CD4-positive, alpha-beta T cell treated with Interleukin-17A for 4 hours (primary cell): ENCODE measurements around the gene C10orf88.
"Not testable (repeated sequence)": the region's sequence is repeated elsewhere in the genome, so short reads cannot be mapped to it uniquely, and the experiment has no call there.

ENCODE experiments used
- DNase-seq: peaks from one replicate; pipeline ENCODE4 v3.0.0-alpha.2; 2020; ENCODE audit warnings: mixed read lengths

Gene C10orf88

DNA sequence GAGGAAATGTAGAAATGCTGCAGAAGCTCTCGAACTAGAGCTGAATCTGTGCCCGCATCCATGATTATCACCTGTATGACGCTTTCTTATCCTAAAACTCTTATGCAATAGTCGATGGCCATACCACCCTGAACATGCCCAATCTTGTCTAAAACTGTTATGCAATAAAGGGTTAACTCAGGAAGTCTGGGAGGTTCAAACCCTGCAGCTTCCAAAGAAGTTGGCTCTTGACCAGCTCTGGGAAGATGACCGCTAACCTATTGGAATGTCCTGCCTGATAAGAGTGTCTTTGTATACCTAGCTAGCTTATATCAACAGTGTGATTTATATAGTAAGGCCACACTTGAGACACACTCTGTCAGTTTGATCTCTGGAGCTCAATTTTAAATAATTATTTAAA is 3.4 kb upstream of the C10orf88 start:
- DNase-seq = no peak

DNA sequence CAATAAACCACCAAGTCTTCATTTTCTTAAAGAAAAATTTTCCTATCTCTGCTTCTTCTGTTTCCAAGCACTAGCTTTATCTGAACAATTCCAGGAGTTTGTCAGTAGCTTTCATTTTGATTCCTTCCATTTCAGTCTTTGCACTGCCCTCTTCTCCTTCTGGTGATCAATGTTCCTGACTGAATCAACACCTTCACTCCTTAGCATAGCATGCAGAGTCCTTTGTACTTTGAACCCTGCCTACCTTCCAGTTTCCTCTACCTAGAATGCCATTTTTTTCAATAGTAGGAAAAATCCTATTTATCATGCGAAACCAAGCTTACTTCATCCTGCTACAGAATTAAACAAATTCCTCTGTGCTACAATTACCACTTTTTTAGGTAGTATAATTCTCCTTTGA is 1.9 kb upstream of the C10orf88 start:
- no peak for DNase-seq

DNA sequence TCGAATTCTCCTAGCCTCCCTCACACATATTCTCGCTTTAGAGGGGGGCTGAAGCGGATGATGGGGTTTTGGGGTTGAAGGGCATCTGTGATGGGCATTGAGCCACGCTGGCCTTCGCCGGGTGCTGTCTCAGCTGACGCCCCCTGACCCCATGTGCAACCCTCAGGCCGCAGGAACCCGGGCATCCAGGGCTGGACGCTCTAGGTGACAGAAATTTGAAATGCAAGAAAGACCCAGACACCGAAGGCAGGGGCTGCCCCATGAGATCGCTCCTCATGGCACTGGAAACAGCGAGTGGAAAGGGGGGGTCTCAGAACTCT is 664 bp upstream of the C10orf88 start:
- DNase-seq = no peak

DNA sequence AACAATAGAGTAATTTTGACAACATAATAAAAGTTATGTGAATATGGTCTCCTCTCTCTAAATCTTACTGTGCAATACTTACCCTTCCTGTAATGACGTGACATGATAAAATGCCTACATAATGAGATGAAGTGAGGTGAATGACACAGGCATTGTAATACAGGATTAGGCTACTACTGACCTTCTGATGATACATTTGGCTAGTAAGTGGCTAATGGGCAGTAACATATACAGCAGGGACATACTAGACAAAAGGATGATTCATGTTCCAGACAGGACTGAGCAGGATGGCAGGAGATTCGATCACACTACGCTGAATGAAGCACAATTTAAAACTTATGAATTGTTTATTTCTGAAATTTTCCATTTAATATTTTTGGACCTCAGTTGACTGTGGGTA is 4.7 kb downstream of the C10orf88 start:
- no peak for DNase-seq

DNA sequence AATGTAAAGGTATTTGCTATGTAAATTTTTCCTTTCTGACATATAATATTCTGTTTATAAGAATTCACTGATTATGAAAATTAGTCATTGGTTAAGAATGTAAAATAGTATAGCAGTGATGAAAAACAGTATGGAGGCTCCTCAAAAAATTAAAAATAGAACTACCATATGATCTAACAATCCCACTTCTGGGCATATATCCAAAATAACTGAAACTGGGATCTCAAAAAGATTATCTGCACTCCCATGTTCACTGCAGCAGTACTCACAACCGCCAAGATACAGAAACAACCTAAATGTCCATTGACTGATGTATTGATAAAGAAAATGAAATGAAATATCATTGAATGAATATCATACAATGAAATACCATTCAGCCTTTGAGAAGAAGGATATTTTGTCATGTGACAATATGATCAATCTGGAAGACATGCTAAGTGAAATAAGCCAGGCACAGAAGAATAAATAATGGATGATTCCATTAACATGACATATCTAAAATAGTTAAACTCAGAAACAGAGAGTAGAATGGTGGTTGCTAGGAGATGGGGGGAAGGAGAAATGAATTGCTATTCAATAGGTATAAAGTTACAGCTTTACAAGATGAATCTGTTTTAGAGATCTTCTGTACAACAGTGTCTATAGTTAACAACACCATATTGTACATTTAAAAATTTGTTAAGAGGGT is 14.0 kb downstream of the C10orf88 start:
- no peak for DNase-seq

DNA sequence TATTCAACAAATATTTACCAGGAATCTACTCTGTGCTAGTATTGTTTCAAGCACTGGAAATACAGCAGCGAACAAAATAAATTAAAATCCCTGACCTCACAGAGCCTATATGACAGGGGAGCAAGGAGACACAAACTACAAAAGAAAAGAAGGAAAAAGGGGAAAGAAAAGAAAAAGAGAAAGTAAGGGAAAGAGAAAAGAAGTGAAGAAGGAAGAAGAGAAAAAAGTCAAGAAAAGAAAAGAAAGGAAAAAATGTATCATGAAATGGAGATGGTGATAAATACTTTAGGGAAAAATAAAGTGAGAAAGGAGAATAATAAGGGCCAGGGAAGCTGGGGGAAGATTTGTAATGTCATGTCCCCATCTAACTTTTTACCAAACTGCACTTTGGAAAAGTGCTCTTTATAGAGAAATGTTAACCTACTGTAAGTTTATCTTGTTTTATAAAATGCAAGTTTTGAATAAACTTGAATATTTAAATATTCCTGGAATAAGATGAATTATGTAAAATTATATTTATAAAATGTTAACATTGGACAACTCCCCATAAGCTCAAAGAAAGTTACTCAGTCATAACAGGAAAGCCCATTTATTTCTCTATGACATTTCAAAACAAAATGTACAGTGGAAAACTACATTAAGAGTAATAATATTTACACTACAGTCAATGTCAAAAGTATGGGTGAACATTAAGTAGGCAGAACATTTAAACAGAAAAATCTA is 14.7 kb downstream of the C10orf88 start:
- DNase-seq = no peak

DNA sequence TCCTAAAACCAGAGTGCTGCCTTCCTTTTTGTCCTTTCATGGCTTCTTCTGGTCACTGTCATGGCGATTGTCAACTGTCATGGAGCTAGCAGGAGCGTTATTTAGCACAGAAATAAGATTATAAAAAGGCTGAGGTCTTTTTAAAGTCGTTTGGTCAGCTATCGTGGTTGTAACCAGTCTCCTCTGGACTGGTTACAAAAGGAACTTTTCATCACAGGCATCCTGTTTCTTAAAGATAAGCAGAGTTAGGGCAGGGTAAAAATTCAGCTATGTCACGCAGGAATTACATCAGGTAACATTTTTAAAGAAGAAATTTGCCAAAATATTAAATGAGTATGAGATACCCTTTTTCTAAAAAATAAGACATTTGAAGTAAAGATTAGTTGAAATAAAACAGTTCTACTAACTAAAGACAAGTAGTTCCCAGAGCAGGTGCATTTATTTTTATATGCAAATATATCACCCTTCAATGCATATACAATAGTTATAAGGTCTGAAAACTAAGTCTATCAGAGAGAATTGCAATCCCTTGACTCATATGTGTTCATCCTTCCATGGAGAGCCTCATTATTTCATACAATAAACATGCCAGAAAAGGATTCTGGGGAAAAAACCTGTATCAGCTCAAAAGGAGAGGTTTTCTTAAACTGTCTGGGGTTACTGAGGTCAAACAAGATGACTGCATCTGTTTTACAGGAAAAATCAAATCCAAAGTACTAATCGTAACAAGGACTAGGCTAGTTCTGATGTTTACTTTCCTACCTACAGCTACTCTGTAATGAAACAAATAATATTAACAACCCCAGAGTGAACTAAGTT is 22.7 kb downstream of the C10orf88 start:
- DNase-seq = no peak

DNA sequence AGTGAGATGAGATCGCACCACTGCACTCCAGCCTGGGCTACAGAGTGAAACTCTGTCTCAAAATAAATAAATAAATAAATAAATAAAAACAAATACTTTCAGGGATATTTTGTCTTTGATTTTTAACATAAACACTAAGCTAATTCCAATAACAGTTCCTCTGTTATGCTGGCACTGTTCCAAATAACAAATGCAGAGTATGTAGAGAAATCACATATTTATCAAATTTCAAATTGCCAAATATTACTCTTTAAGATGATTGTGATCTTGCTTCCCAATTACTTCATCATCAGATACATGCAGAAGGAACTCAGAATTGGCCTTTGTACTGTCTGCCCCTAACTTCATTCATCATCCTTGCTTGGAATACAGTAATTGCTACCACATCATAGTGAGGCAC is 23.9 kb downstream of the C10orf88 start:
- no peak for DNase-seq

DNA sequence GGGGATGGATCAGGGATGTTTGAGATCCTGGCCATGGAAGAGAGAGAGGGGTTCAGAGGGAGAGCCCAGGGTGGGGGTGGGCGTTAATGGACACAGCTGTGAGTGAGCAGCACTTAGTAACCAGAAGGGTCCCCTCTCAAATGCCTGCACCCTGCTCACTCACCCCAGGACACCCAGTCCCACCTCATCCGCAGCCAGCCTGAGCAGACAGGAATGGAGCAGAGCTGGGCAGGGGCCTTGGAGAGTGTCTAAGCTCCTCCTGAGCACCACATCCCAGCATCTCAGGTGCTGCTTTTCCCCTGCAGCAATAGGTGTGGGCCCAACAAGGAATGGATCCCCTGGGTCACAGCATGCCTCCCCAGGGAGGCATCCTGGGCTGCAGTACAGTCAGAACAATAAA is 38.3 kb downstream of the C10orf88 start:
- no peak for DNase-seq

DNA sequence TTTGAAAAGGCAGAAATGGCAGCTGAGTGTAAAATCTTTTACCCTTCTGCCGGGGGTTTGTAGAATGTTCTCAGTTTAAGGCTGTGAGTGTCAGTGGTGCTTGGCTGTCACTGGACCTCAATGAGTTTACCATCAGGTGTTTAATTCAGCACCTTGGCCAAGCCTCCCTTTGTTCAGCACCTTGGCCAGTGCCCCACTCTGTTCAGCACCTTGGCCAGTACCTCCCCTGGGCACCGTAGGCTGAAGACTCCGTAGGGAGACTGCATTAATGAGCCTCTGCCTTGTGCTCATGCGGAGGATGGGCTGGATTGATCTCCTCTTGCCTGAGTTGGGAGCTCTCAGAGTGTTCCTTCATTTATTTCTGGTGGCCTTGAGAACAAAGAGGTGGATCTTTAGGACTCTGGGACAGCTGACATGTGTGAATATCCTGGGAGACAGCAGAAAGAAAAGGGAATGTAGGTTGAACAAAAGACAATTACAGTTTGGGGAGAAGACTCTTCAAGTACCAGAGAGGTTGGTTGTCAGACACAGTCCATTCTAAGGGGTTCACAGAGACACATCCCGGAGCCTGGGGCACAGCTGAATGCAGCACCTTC is 42.0 kb downstream of the C10orf88 start:
- DNase-seq = peak; percentile 52

DNA sequence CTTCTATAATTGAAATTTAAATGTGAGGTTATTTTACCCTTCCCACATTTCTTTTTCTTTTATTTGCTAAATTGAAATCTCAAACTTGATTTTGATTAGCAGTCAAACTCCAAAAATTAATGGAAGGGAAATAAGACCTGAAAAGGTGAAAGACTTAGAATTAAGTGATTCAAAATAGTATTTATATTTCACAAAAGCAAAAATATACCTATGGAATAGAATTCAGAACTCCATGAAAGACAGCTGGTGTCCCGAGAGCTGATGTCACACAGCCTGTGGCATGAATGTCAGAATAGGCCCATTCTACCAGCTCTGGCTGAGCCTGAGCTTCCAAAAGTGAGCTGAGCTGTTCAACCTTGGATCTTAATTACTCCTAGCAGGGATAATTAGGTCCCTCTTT is 43.7 kb downstream of the C10orf88 start, which contains the start of gene FAM24A:
TSS of gene FAM24A (plus strand) at position 301 of the 400 bp plus-strand sequence. CDS start 1,025 bp downstream, outside the sequence.
- no peak for DNase-seq

DNA sequence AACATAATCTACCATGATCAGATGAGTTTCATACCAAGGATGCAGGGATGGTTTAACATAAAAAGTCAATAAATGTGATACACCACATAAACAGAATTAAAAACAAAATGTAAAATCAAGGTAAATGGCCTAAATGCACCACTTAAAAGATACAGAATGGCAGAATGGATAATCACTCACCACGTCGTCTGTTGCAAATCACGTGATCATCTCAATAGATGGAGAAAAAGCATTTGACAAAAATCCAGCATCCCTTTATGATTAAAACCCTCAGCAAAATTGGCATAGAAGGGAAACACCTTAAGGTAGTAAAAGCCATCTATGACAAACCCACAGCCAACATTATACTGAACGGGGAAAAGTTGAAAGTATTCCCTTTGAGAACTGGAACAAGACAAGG is 50.2 kb downstream of the C10orf88 start:
- DNase-seq = not testable (repeated sequence)

DNA sequence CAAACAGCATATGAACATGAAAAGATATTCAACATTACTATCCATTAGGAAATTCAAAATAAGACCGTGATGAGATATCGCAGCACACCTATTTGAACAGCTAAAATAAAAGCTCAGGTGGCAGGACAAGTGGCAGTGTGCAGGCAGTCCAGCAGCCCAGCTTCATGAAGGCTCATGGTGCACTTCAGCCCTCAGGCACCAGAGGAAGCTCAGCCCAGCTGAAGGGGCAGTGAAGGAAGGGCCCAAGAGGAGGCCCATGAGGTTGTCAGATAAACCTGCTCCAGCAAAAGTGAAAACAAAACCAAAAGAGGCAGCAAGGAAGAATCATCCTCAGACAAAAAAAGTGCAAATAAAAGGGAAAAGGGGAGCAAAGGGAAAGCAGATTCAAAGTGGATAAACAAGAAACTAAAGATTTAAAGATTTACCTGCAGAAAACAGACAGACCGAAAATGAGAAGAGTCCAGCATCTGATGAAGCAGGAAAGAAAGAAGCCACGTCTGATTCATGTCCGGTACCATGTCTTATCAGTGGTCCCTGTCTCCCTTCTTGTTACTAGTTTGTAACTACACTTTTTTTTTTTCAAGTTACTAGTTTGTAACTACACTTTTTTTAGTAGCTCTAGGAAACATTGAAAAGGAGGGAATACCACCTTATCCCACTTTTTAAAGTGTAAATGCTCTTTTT is 59.6 kb downstream of the C10orf88 start:
- DNase-seq = no peak

DNA sequence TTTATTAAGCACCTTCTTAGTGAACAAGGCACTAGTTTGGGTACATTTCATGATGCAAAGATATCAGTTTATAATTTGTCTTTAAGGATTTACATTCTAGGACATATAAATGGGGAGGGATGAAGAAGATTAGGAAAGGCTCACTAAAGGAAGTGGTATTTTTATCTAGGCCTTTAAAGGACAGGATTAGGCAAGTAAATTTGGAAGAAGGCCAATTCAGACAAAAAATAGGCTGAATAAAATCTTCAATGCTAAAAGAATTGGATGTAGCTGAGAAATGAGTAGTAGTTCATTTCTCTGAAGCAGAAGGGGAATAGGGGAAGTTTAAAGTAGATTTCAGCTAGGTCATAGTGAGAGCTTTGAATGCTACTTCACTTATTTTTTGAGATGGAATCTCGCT is 69.9 kb downstream of the C10orf88 start:
- DNase-seq = no peak

DNA sequence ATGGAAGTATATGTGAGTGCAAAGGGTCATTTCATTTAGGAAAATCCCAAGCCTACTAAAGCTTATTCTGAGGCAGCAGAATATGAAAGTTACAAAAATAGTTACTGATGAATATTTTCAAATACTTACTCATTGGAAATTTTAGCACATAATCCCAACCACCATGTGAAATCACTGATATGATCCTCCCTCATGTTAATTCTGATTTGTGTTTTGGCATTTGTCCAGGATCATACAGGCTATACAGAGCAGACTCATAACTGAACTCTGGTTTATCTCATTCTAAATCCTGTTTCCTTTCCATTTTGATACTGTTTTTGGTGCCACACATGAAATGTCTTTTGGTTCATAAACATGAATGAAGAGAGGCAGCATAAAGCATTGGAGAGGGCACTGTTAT is 71.3 kb downstream of the C10orf88 start:
- no peak for DNase-seq
